Measurements from ENCODE around the gene CPNE5.
"Not testable (repeated sequence)": the region's sequence is repeated elsewhere in the genome, so short reads cannot be mapped to it uniquely, and the experiment has no call there.

The CPNE5 gene

GRCh38 chr6:36716476-36717093 is 122.7 kb downstream of the CPNE5 start:
- Histone ChIP-seq H3K9me3 (ENCODE audit: control insufficient read depth, low read length) (no peaks in the 10 kb centered on the region), H3K9ac (ENCODE audit: low read length) (peak overlapping the region; percentile 29), H3K36me3 (ENCODE audit: control insufficient read depth, insufficient read depth, low read length) (no peaks in the 10 kb centered on the region), H3K4me1 (ENCODE audit: control insufficient read depth, insufficient read depth, low read length) (peaks cover 13% of the 10 kb centered on the region), H3K27me3 (ENCODE audit: control insufficient read depth, insufficient read depth, low read length) (peaks cover 3% of the 10 kb centered on the region), H3K4me3 (ENCODE audit: low read length) (no peak overlapping the region)

GRCh38 chr6:36715469-36715868 is 123.8 kb downstream of the CPNE5 start:
- H3K9me3 ChIP-seq (ENCODE audit: control insufficient read depth, low read length), result no peaks in the 10 kb centered on the region
- no peaks in the 10 kb centered on the region for H3K36me3 ChIP-seq (ENCODE audit: control insufficient read depth, insufficient read depth, low read length)
- H3K4me3 ChIP-seq (ENCODE audit: low read length), result no peak overlapping the region

GRCh38 chr6:36714511-36714910 is 124.7 kb downstream of the CPNE5 start:
- Histone ChIP-seq H3K4me1 (ENCODE audit: control insufficient read depth, insufficient read depth, low read length) (peaks cover 14% of the 10 kb centered on the region), H3K9ac (ENCODE audit: low read length) (no peak overlapping the region), H3K27me3 (ENCODE audit: control insufficient read depth, insufficient read depth, low read length) (peaks cover 3% of the 10 kb centered on the region), H3K4me3 (ENCODE audit: low read length) (no peak overlapping the region), H3K36me3 (ENCODE audit: control insufficient read depth, insufficient read depth, low read length) (no peaks in the 10 kb centered on the region), H3K9me3 (ENCODE audit: control insufficient read depth, low read length) (no peaks in the 10 kb centered on the region)

More at GRCh38 chr6:36715469-36715868, 123.8 kb downstream of the CPNE5 start:
- peaks cover 14% of the 10 kb centered on the region for H3K4me1 ChIP-seq (ENCODE audit: control insufficient read depth, insufficient read depth, low read length)
- H3K27me3 ChIP-seq (ENCODE audit: control insufficient read depth, insufficient read depth, low read length), result peaks cover 3% of the 10 kb centered on the region
- no peak overlapping the region for H3K9ac ChIP-seq (ENCODE audit: low read length)

DNA sequence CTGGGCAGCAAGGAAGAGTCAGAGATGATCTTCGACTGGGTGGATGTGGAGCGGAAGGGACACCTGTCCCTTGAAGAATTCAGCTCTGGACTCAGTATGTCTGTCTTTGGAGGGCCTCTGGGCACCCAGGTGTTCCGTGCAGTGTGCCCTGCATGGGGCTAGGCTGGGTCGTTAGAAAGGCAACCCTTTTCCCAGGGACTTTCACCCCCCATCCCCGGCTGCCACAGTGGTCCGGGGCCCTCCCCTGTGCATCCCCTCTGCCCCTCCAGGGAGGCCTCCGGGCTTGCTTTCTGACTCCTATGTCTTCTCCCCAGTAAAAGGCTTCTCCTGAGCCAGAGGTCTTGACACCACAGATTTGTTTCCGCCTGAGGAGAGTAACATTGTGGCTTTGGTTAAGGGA is 125.4 kb downstream of the CPNE5 start:
- Histone ChIP-seq H3K9ac (ENCODE audit: low read length) (no peak overlapping the region), H3K4me1 (ENCODE audit: control insufficient read depth, insufficient read depth, low read length) (peaks cover 14% of the 10 kb centered on the region), H3K36me3 (ENCODE audit: control insufficient read depth, insufficient read depth, low read length) (no peaks in the 10 kb centered on the region), H3K27me3 (ENCODE audit: control insufficient read depth, insufficient read depth, low read length) (peaks cover 3% of the 10 kb centered on the region), H3K9me3 (ENCODE audit: control insufficient read depth, low read length) (no peaks in the 10 kb centered on the region), H3K4me3 (ENCODE audit: low read length) (no peak overlapping the region)

DNA sequence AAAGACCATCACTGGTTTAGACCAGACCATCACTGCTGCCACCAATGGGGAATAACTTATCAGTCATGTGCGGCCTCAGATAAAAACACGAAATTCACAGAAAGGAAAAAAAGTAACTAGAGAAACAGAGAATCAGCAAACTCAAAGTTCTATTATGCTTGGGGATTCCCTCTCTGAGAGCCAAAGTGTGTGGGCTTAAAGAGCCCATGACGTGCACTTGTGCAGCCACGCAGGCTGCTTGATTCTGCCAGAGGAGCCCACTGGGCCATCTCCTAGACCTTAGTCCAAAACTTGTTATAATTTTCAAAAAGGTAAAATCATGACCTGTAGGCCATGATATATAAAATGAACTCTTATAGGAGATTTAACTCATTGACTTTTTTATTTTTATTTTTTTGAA is 126.4 kb downstream of the CPNE5 start:
- Histone ChIP-seq H3K9ac (ENCODE audit: low read length) (no peak overlapping the region), H3K9me3 (ENCODE audit: control insufficient read depth, low read length) (no peaks in the 10 kb centered on the region), H3K27me3 (ENCODE audit: control insufficient read depth, insufficient read depth, low read length) (peaks cover 3% of the 10 kb centered on the region), H3K4me1 (ENCODE audit: control insufficient read depth, insufficient read depth, low read length) (peaks cover 14% of the 10 kb centered on the region), H3K4me3 (ENCODE audit: low read length) (no peak overlapping the region), H3K36me3 (ENCODE audit: control insufficient read depth, insufficient read depth, low read length) (no peaks in the 10 kb centered on the region)

DNA sequence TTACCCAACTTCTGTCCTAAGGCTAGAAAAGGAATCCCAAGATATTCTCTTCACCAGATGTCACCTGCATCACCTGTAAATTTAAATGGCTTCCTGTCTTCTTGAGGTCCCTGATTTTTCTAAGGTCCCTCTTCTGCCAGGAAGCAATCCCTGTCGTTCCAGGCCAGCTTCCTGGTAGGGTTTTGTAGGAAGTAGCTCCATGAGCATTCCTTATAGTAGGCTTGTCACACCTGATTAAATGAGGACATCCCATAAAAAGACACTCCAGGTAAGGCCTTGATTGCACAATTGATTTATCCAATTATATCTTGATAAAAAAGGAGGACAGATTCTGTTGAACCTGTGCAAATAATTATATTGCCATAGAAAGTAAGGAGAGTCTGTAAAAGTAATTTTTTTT is 132.9 kb downstream of the CPNE5 start:
- no peak overlapping the region for H3K4me3 ChIP-seq (ENCODE audit: low read length)
- H3K36me3 ChIP-seq (ENCODE audit: control insufficient read depth, insufficient read depth, low read length), result no peaks in the 10 kb centered on the region
- peaks cover 5% of the 10 kb centered on the region for H3K4me1 ChIP-seq (ENCODE audit: control insufficient read depth, insufficient read depth, low read length)
- no peaks in the 10 kb centered on the region for H3K27me3 ChIP-seq (ENCODE audit: control insufficient read depth, insufficient read depth, low read length)
- H3K9me3 ChIP-seq (ENCODE audit: control insufficient read depth, low read length), result no peaks in the 10 kb centered on the region
- H3K9ac ChIP-seq (ENCODE audit: low read length), result no peak overlapping the region

DNA sequence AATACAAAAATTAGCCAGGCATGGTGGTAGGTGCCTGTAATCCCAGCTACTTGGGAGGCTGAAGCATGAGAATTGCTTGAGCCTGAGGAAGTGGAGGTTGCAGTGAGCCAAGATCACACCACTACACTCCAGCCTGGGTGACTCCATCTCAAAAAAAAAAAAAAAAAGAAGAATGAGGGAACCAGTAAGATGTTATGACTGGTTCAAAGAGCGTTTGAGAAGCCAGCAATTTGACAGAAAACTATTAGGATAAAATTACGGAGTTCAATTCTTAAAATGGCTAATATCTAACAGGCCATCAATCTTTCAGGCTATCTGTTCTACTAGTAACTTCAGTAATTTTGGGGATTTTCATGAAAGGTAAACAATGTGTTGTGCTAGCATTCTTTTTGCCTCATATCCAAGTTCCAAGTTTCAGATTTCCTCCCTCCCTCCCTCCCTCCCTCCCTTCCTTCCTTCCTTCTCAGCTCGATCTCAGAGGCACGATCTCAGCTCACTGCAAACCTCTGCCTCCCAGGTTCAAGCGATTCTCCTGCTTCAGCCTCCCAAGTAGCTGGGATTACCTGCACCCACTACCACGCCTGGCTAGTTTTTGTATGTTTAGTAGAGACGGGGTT is 134.2 kb downstream of the CPNE5 start:
- H3K9ac ChIP-seq (ENCODE audit: low read length); H3K27me3 ChIP-seq (ENCODE audit: control insufficient read depth, insufficient read depth, low read length); H3K9me3 ChIP-seq (ENCODE audit: control insufficient read depth, low read length); H3K4me3 ChIP-seq (ENCODE audit: low read length); H3K36me3 ChIP-seq (ENCODE audit: control insufficient read depth, insufficient read depth, low read length): not testable (repeated sequence)
- H3K4me1 ChIP-seq (ENCODE audit: control insufficient read depth, insufficient read depth, low read length), result peaks cover 11% of the 10 kb centered on the region

DNA sequence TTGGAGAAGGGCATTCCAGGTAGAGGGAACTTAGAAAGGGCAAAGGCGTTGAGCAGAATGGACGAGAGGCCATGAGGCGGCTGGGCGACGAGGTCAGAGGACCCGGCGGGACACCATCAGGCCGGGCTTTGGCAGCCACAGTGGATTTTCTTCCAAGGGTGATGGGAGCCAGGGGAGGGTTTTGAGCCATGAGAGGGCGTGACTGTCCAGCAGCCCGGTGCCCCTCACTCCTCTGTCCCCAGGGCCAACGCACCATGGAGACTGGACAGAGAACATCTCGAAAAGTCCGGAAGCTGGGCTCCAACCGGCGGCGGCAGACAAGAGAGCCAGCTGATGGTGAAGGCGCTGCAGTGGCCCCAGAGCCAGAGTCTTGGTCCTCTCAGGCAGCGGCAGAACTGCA is 135.3 kb downstream of the CPNE5 start:
- no peaks in the 10 kb centered on the region for H3K36me3 ChIP-seq (ENCODE audit: control insufficient read depth, insufficient read depth, low read length)
- H3K27me3 ChIP-seq (ENCODE audit: control insufficient read depth, insufficient read depth, low read length), result no peaks in the 10 kb centered on the region
- H3K9me3 ChIP-seq (ENCODE audit: control insufficient read depth, low read length), result no peaks in the 10 kb centered on the region
- H3K4me3 ChIP-seq (ENCODE audit: low read length), result no peak overlapping the region
- H3K4me1 ChIP-seq (ENCODE audit: control insufficient read depth, insufficient read depth, low read length), result peaks cover 13% of the 10 kb centered on the region
- H3K9ac ChIP-seq (ENCODE audit: low read length), result no peak overlapping the region

DNA sequence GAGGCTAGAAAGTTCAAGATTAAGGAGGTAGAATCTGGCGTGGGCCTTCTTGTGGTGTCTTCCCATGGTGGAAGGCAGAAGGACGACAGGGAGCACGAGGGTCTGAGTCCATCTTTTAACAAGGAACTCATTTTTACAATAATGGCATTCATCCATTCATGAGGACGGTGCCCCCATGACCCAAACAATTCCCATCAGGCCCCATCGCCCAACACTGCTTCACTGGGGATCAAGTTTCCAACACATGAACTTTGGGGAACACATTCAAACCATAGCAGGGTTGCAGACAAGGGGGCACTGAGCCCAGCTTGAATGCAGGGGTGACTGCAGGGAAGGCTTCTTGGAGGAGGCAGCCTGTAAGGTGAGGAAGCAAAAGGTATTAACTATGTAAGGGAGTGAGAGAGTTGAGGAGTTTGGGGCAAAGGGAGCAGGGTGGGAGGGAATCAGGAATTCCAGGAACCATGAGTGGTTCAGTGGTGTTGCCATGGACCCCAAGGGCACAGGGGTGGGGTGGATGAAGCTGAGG is 136.1 kb downstream of the CPNE5 start:
- peaks cover 21% of the 10 kb centered on the region for H3K4me1 ChIP-seq (ENCODE audit: control insufficient read depth, insufficient read depth, low read length)
- H3K9ac ChIP-seq (ENCODE audit: low read length), result no peak overlapping the region
- H3K27me3 ChIP-seq (ENCODE audit: control insufficient read depth, insufficient read depth, low read length), result no peaks in the 10 kb centered on the region
- no peaks in the 10 kb centered on the region for H3K9me3 ChIP-seq (ENCODE audit: control insufficient read depth, low read length)
- no peaks in the 10 kb centered on the region for H3K36me3 ChIP-seq (ENCODE audit: control insufficient read depth, insufficient read depth, low read length)
- H3K4me3 ChIP-seq (ENCODE audit: low read length), result no peak overlapping the region

DNA sequence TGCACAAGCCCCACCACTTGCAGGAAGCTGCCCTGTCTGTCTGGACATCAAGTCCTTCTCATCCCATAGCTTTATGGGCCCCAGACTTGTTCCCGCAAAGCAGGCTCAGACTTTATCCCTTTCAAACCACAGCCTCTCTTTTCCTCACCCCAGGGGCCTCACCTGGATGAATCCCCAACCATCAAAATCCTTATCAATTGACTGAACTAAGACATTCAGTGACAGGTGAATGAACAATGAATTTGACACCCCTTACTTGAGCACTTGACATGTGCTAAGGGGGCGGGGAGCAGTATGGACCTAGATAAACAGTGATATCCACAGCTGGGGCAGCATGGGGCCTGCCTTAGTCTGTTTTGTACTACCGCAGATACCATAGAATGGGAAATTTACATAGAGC is 136.6 kb downstream of the CPNE5 start:
- Histone ChIP-seq H3K4me1 (ENCODE audit: control insufficient read depth, insufficient read depth, low read length) (peaks cover 23% of the 10 kb centered on the region), H3K9me3 (ENCODE audit: control insufficient read depth, low read length) (no peaks in the 10 kb centered on the region), H3K36me3 (ENCODE audit: control insufficient read depth, insufficient read depth, low read length) (no peaks in the 10 kb centered on the region), H3K4me3 (ENCODE audit: low read length) (no peak overlapping the region), H3K27me3 (ENCODE audit: control insufficient read depth, insufficient read depth, low read length) (no peaks in the 10 kb centered on the region), H3K9ac (ENCODE audit: low read length) (no peak overlapping the region)

DNA sequence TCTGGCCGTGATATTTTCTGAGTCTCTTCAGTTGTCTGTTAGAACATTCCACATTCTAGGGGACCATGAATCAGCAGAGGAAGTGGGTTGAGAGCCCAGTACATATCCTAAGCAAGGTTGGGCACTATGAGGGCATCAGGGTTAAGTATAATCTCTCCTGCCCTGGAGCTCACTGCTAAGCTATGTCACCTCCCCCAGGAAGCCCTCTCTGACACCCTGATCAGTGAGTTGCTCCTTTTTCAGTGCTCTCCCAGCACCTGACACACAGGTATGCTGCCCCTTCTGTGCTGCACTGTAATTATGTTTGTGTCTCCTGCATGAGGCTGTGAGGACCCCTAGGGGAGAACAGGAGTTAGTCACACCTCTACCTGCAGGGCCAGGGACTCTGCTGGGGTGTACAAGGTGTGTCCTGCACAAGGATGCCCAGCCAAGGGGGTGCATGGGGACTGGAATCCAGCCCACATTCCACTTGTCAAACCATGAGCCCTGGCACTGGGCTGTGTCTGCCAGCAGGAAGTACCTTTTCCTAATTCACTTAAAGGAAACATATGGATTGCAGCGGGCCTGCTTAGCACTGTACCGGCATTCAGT is 137.7 kb downstream of the CPNE5 start:
- H3K36me3 ChIP-seq (ENCODE audit: control insufficient read depth, insufficient read depth, low read length), result no peaks in the 10 kb centered on the region
- H3K27me3 ChIP-seq (ENCODE audit: control insufficient read depth, insufficient read depth, low read length), result no peaks in the 10 kb centered on the region
- no peaks in the 10 kb centered on the region for H3K9me3 ChIP-seq (ENCODE audit: control insufficient read depth, low read length)
- H3K9ac ChIP-seq (ENCODE audit: low read length), result no peak overlapping the region
- H3K4me1 ChIP-seq (ENCODE audit: control insufficient read depth, insufficient read depth, low read length), result peaks cover 23% of the 10 kb centered on the region
- no peak overlapping the region for H3K4me3 ChIP-seq (ENCODE audit: low read length)

GRCh38 chr6:36700831-36701230 is 138.4 kb downstream of the CPNE5 start:
- no peak overlapping the region for H3K4me3 ChIP-seq (ENCODE audit: low read length)
- H3K9ac ChIP-seq (ENCODE audit: low read length), result no peak overlapping the region
- H3K36me3 ChIP-seq (ENCODE audit: control insufficient read depth, insufficient read depth, low read length), result no peaks in the 10 kb centered on the region
- peaks cover 23% of the 10 kb centered on the region for H3K4me1 ChIP-seq (ENCODE audit: control insufficient read depth, insufficient read depth, low read length)
- H3K9me3 ChIP-seq (ENCODE audit: control insufficient read depth, low read length), result no peaks in the 10 kb centered on the region
- no peaks in the 10 kb centered on the region for H3K27me3 ChIP-seq (ENCODE audit: control insufficient read depth, insufficient read depth, low read length)
